Right lobe of liver (tissue), 4 donors: ENCODE results near the gene ZNF18.

ENCODE experiments used
- CTCF ChIP-seq, 4 donors: fragments of 200-600 bp in 3 of 4; fragments of 450-650 bp in 1 of 4; IDR thresholded peaks; one replicate each; pipeline versions ENCODE4 v1.5.1 to v1.8.0; 2016 to 2022; ENCODE audit warnings: antibody characterized with exemption in 4 of 4, mild to moderate bottlenecking in 2 of 4
- POLR2A ChIP-seq: fragments of 450-650 bp; IDR thresholded peaks from one replicate; pipeline ENCODE4 v1.6.1; 2017; ENCODE audit warnings: antibody characterized with exemption, mild to moderate bottlenecking
- donor health status: DM: no; HTN: no; CAD: no.
- donor health status: DM: no; HTN: no; CAD: no.
- donor health status: DM: no; HTN: yes; CAD: no.

GRCh38 chr17:12024327-12024726 is 27.1 kb upstream of the ZNF18 start:
- TF ChIP-seq POLR2A (no peak), CTCF (IDR thresholded peaks at IDR 0.05) (no peak)
